GM18868 (cell line): ENCODE measurements around the gene PSMB11.
"Not testable (repeated sequence)": the region's sequence is repeated elsewhere in the genome, so short reads cannot be mapped to it uniquely, and the experiment has no call there.

Source experiments
- ATAC-seq: cut with Tn5 transposase; IDR thresholded peaks from one replicate; pipeline ENCODE4 v1.9.1; 2021; ENCODE audit warnings: mild to moderate bottlenecking, moderate library complexity; ENCODE audit not compliant: unreplicated experiment

The PSMB11 gene

GRCh38 chr14:23013054-23013748, 28.8 kb upstream of the PSMB11 start:
- ATAC-seq: no peak

GRCh38 chr14:23013749-23014054, 28.3 kb upstream of the PSMB11 start:
- ATAC-seq: not testable (repeated sequence)

- no peak for ATAC-seq
Measured at GRCh38 chr14:23015618-23016017, 26.4 kb upstream of the PSMB11 start.

- no peak for ATAC-seq
Measured at GRCh38 chr14:23017091-23017490, 24.9 kb upstream of the PSMB11 start.

GRCh38 chr14:23018107-23018506, 23.9 kb upstream of the PSMB11 start:
- no peak for ATAC-seq

GRCh38 chr14:23020143-23021128, 21.6 kb upstream of the PSMB11 start:
- no peak for ATAC-seq

GRCh38 chr14:23021434-23021833, 20.6 kb upstream of the PSMB11 start:
- ATAC-seq: no peak

- no peak for ATAC-seq
Measured at GRCh38 chr14:23021889-23022442, 20.0 kb upstream of the PSMB11 start.

GRCh38 chr14:23023022-23023794, 18.8 kb upstream of the PSMB11 start:
- ATAC-seq: no peak

- ATAC-seq: no peak
Measured at GRCh38 chr14:23023795-23024152, 18.2 kb upstream of the PSMB11 start.

- no peak for ATAC-seq
Measured at GRCh38 chr14:23024612-23025075, 17.4 kb upstream of the PSMB11 start.

GRCh38 chr14:23025151-23025814, 16.7 kb upstream of the PSMB11 start:
- no peak for ATAC-seq

- ATAC-seq: no peak
Measured at GRCh38 chr14:23028799-23029198, 13.2 kb upstream of the PSMB11 start.

- no peak for ATAC-seq
Measured at GRCh38 chr14:23030936-23031335, 11.1 kb upstream of the PSMB11 start.

- no peak for ATAC-seq
Measured at GRCh38 chr14:23033251-23033727, 8.7 kb upstream of the PSMB11 start.

GRCh38 chr14:23033801-23034497, 8.1 kb upstream of the PSMB11 start:
- ATAC-seq: peak; percentile 1

- peak; percentile 94 for ATAC-seq
Measured at GRCh38 chr14:23034498-23035302, 7.3 kb upstream of the PSMB11 start, which contains the start of gene PSMB5. Gene PSMB5, minus strand, starts transcription at chr14:23034900. Its CDS starts 19 bp downstream, at chr14:23034881.

- no peak for ATAC-seq
Measured at GRCh38 chr14:23035303-23036144, 6.5 kb upstream of the PSMB11 start.
